Colon (tissue), 2 donors: Measurements from ENCODE around the gene GRID1.
"Not testable (repeated sequence)": the region's sequence is repeated elsewhere in the genome, so short reads cannot be mapped to it uniquely, and the experiment has no call there.

ENCODE experiments used
- FAIRE-seq: peaks from 2 replicates; lab custom pipeline; 2012; peaks lifted over from hg19 to GRCh38; lab: Jason Lieb, UNC
- donor health status: control.
- donor health status: control.

The GRID1 gene

DNA sequence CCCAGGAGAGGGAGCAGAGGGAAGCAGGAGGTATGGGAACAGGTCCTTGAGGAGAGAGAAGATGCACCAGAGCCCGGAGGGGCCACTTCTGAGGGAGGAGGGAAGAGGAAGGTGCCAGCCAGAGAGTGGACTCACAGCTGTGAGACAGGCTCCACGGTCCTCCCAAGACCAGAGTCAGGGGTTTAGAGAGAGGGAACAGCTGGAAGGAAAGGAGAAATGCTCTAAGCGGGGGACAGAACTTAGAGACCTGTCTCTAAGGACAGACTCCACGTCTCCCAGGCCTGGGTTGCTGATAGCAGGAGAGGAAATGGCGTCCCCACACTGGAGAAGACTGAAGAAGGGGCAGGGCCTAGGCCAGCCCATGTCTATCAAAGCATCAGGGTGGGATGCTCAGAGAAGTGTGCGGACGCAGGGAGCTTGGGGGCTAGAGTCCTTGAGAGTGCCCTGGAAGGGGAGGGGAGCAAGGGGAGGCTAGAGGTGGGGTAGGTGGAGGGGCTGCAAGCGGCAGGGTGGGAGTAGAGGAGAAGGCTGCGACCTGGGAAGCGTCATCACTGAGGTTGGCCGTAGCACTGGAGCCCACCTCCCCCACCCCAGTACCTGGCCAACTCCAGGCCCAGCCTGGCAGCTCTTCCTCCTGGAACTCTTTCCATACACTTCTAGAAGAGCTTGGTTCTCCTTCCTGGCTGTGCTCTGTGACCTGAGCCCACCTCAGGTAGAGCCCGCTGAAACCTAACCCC lies 25.6 kb upstream of the GRID1 start:
- FAIRE-seq, result no peak

DNA sequence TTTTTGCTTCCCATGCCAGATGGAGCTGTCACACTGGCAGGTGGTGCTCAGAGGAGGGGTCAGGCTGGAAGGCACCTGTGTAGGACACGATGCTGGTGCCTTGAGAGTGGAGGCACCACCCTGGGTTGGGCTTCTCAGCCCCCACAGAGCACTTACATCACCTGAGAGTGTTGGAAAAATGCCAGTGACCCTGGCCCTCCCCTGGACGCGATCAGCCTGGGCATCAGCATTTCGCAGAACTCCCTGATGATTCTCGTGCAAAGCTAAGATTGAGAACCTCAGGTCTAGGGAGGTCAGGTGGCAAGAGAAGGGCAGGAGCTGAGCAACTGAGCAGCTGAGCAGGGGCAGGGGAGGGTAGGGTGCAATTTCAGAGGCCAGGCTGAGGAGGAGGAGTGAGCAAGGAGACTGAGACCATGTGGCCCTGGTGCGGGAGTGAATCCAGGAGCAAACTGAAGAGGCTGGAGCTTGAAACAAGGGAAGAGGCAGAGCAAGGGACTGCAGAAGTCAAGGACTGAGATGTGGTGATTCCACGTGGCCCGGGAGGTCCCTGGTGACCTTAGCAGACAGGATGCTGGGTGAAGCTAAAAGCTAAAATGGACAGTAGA lies 24.7 kb upstream of the GRID1 start:
- no peak for FAIRE-seq

DNA sequence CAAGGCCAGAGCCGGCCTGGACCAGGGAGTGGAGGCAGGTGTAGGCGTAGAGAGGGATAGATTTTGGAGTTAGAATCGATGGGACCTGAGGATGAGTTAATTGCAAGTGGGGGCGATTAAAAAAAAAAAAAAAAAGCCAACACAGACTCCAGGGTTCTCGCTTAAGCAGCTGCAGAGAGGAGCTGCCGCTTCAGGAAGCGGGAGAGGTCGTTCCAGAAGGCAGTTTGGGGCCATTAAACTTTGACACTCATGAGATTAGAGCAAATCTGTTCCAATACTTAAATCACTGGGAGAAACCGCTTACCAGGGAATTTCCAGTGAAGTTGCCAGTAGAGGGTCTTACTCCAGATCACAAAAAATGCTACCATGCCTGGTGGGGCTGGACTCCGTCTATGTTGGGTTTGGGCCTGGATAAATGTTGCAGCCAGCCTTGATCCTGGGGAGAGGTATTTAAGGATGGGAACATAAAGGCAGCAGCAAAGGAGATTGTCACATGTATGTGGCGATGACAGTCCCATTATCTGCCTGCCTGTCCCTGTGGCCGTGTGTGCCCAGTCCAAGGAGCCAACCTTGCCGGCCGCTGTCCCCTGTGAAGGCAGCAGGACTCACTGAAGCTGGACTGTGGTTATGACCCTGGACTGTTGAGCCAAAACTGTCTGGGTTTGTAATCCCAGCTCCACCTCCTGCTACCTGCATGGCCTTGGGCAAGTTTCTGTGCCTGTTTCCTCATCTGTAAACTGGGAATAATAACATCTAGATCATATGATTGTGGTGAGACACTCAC lies 23.9 kb upstream of the GRID1 start:
- no peak for FAIRE-seq

DNA sequence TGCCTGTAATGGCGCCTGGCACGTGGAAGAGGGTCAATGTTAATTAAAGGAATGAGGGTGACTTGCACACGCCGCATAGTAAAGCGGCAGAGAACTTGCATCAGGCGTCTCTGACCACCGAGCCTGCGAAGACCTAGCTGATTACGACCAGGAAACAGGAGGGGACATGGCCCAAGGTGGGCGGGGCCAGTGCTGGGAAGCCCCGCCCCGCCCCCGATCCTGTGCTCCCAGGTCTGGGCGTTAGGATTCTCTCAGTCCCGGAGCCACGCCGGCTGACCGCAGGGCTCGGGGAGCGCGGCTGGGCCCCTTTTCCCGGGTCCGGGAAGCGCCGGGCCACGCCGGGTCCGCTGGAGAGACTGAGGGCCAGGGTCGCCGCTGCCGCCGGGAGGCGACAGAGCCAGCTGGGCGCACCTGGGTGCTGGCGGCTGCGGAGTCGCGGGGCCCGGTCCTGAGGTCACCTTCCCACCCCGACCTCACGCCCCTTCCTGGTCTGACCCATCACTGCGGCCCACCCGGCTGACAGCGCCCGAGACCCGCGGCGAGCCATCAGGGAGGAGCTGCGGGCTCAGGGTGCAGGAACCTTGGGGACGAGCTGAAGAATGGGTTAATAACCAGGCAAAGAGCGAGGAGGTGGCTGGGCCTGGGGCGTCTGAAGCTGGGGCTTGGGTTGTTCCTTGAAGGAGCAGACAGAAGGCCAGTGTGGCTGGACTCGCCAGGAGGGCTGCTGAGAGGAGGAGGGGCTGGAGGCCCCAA lies 23.0 kb upstream of the GRID1 start:
- FAIRE-seq, result no peak

DNA sequence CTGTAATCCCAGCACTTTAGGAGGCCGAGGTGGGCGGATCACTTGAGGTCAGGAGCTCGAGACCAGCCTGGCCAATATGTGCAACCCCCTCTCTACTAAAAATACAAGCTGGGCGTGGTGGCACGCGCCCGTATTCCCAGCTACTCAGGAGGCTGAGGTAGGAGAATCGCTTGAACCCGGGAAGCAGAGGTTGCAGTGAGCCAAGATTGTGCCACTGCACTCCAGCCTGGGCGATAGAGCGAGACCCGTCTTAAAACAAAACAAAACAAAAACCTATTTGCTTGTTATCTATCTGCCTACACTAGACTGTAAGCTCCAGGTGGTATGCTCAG lies 22.5 kb upstream of the GRID1 start:
- not testable (repeated sequence) for FAIRE-seq

DNA sequence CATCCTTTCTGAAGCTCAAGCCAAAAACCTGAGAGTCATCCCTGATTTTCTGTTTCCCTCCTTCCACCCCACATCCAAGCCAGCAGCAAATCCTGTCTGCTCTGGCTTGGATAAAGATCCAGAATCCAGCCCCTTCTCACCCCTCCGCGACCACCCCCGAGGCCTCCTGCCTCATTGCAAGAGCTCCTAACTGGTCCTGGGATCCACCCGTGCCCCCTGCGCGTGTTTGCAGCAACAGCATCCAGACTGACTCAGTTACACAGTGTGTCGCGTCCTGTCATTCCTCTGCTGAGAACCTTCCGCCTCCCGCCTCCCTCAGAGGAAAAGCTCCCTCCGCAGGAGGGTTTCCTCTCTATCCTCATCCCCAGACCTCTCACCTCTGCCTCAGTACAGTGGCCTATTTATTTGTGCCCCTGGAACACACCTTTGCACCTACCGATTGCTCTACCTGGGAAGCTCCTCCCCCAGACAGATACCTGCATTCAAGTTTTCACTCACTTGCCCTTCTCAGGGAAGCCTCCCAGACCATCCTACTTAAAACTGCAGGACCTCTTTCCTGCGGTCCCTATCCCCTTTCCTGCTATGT lies 21.6 kb upstream of the GRID1 start:
- FAIRE-seq, result no peak

DNA sequence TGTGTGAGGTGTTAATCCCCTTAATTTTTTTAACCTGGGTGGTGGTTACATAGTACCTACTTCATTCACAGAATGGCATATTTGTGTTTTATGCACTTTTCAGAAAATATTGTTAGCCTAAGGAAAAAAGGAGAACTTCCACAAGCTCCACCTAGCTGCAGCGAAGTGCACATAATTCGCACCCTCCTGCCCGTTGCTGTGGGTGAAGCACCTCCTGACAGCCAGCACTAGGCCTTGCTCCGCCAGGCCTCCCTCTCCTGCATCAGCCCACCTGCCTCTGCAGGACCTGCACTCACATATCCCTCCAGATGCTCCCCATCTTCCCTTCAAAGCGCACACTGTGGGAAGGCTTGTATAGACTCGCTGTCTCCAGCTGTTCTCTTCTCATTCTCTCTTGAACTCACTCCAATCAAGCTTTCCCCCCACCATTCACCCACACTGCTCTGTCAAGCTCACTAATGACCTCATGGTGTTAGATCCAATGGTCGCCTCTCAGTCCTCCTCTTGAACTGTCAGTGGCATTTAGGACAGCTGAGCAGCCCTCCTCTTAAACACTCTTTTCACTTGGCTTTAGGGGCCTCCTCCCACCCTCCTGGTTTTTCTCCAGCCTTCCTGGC lies 20.7 kb upstream of the GRID1 start:
- no peak for FAIRE-seq

DNA sequence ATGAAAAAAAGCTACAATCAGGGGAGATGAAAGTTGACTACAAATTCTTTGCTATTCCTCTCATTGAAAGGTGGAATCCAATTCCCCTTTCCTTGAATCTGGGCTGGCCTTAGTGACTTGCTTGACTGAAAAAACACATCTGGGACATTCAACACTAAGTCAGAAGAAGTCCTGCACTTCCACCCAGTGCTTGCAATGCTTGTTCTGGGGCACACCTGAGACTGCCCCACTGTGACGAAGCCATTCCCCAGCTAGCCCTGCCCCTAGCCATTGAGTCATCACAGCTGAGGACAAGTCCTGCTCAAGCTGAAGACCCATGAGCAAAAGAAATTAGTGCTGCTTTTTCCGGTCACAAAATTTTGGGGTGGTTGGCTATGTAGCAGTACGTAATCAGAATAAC lies 19.2 kb upstream of the GRID1 start:
- FAIRE-seq, result no peak

DNA sequence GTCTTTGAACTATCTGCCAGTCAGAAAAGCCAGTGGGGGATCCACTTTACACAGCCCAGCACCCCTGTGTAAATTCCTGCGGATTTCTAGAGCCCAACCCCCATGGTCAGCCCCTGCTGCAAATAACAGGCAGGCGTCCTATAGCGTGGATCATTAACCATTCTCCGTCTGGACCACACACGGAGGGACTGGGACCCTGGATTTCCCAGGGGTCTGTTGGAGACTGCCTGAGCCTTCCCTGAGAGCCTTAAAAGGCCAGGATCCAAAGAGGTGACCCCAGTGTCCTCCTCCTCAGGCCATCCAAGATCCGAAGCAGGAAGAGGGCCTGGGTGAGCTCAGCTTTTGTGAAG lies 11.2 kb upstream of the GRID1 start:
- FAIRE-seq, result no peak

DNA sequence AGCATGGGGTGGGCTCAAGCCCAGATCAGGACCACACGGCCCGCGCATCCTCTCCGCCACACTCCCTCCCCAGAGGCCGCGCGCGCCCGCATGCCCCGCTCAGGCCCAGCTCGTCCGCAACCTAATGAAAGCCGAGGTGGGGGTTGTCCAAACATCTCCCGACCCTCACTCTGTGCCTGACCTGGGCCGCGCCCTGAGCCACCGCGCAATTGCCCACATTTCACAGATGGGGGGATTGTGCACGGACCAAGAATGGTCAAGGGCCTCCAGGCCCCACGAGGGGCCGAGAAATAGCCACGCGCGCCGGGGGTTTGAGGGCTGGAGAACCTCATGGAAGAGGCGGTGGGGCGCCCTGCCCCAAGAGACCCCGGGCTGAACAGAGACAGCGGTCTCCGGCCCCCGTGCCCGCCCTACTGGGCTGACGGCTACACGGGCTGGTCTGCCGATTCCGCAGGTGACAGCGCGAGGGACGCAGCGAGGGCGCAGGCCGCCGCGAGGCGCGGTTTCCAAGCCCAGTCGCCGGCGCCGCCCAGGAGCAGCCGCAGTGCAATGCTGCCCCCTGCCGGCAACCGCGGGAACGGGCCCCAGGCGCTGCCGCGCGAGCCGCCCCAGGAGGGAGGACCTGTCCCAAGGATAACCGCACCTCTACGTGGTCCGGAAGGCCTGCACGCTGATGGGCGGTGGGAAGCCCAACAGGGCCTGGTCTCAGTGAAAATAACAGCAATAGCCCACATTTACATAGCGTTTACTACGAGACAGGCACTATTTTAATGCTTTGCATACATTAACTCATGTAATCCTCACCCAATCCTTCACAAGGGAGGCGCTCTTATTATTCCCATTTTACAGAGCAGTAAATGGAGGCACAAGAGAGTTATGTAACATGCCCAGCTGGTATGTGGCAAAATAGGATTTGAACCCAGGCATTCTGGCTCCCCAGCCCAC lies 10.5 kb upstream of the GRID1 start:
- FAIRE-seq, result no peak

DNA sequence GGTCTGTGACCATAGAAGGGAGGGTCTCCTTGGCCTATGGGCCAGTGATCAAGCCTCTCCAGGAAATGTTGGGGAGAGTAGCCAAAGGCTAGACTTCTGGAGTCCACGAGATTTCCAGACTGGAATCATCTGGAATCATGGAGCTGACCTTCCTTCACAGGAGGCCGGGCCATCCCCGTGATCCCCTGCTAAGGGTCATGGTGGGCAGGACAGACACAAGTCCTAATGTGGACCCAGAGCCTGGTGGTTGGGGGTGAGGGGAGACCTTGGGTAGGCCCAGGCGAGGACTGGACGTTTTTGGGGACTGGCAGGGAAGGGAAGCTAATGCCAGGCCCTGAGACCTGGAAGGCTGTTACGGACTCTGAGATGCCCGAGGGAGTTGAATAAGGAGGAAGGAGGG lies 9.8 kb upstream of the GRID1 start:
- FAIRE-seq, result no peak

DNA sequence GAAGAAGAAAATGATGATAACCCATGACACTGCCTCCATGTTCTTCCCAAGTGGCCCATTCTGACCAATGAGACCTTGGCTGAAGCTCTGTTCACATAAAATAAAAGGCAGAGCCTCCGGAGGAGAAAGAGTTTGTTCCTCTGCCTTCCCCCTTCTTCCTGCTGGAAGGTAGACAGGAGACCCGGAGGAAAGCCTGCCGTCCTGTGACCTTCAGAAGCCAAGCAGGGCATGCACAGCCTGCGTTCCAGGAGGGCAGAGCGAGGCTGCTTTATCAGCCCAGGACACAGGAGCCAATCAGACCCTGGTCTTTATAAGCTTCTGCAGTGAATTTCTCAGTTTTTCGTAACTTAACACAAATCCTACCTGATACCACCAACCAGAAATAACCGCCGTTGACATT lies 8.6 kb upstream of the GRID1 start:
- FAIRE-seq, result no peak

DNA sequence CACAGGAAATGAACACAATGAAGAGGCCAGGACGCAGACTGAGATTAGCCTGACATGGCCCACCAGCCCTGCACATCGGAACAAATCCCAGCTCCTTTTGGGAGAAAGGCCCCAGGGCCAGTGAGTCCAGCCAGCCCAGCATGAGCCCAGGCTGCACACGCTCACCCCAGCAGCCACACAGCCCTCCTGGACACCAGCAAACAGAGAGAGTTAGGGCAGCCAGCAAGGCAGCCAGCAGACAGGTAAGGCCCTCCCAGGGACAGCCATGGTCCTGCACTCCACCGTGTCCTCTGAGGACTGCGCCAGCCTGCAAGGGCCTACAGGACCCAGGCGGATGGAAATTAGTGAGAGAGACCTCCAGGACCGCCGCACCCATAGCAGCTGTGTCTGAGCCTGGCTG lies 8.1 kb upstream of the GRID1 start:
- FAIRE-seq, result no peak

DNA sequence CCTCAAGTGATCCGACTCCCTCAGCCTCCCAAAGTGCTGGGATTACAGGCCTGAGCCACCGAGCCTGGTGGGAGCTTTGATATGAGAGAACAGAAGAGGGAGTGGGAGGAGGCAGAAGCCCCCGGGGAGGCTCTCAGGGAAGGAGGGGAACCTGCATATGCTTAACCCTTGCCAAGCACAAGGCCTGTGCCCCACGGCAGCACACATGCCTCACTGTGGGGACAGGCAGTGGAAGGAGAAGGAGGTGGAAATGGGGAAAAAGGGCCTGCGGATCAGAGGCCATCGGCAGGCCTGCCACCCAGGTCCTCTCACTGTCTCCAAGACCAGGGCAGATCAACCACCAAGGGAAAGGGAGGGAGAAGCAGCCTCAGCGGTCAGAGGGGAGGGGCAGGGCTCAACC lies 7.2 kb upstream of the GRID1 start:
- FAIRE-seq, result no peak

DNA sequence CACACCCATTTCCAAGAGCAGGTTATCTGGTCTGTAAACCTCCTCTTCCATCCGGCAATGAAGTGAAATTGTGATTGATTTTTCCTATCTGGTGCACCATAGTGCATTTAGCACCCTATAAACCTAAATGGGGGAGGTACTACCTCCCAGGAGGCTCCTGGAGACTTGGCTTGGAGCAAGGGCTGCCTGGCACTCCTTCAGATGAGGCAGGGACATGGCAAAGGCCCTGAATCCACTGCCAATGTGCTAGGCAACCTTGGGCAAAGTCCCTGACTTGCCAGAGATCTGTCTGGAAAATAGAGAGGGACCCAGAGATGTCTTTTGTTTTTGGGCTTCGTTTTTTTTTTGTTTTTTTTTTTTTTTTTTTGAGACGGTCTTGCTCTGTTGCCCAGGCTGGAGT lies 6.7 kb upstream of the GRID1 start:
- FAIRE-seq, result no peak

DNA sequence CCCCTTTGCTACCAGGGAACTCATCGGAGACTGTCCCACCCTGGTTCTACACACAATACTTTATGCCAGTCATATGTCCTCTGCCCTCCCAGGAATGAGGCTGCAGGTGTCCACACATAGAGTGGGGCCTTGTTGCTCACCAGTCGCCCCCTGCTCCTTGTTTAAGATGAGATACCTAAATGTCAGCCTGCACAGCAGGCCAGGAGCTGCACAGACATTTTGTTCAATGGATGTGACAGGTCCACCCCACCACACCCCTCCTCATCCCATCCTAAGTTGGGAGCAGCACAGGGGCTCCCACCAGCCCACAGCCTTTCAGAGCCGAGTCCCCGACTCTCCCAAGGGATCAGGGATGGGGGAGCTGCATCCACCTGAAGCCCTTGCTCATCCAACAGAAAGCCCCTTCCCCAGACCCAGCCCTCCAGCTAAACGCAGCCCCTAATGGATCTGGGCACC lies 6.2 kb upstream of the GRID1 start:
- FAIRE-seq, result no peak

DNA sequence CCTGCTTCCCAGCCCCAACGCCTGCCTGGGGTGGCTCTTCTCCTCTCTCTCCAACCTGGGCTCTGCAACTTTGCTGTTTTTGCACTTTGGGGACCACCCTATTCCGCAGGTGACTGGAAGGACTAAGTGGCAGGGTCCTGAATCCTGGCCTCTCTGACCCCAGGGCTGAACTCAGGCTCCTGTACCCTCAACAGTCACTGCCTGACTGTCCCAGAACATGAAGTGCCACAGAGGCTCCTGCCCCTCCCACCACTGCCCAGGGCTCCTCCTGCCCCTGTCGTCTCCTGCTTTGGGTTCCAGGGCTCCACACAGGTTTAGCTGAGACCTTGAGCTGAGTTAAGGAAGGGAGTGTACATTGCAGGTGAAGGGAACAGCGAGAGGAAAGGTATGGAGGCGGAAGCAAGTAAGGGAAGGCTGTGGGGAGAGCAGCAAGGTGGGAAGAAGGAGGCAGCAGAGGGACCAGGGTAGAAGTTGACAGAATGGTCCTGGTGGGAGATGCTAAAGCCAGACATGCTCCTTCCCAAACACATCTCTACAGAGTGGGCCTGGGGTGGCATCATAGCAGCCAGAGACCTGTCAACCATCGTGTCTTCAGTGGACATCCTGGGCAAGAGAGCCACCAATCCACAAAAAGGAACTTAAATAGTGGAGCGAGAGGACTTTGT lies 5.7 kb upstream of the GRID1 start:
- no peak for FAIRE-seq

DNA sequence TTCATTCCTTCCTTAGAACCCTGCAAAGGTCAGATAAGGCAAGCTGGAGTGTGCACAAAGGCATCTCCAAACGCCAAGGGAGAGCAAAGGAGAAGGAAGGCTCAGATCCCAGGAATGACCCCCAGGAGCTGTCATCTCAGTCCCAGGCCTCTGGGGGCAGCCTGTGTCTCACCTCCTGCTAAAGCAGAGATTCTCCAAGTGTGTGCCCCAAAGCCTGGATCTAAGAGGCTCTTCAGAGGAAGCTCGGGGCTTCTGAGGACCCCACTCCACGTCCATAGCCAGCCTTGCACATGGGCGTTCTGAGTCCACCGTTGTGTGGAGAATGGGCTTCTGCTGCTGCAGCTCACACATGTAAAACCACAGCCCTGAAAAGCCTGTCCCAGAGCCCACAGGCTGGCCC lies 5.1 kb upstream of the GRID1 start:
- no peak for FAIRE-seq

DNA sequence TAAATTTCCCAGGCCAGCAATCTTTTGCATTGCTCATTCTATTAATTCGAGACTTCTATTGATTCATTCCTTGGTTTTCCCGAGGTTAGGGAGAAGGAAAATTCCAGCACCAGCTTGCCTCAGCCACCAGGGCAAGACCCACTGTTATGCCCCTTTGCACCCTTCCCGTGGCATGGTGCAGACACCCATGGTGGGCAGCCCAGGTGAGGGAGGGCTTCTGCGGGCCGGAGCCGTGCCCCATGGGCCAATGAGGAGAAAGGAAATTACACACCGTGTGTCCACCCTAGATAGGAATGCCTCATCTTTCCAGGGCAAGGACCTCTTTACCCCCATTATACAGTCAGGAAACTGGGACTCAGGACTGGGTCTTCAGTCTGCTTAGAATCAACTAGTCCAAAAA lies 4.5 kb upstream of the GRID1 start:
- FAIRE-seq, result no peak

DNA sequence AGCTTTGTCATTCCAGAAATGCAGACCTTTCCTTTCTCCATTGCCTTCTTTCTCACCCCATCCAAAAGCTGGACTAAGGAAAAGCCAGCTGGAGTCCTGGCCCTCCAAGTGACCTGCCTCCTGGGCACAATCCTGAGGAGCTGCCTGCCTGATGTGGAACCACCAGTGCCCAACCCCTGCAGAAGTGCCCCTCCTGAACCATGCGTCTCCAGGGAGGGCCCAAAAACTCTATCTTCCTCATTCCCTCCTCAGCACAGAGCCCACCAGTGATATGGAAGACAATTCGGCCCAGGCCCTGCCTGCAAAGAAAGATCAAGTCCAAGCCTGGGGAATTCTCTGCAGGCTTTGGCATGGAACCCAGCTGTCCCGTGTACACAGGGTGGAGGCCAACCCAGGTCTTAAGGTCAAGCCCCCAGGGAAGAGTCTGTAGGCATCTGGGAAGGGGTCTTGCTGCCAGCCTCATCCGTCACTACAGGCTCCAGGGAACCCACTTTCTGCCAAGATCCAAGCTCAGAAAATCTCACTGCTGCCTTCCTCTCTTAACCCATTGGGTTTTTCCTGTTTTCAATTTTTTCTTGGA lies 3.5 kb upstream of the GRID1 start:
- no peak for FAIRE-seq
